HG02938 (cell line): ENCODE data around the gene NOTCH1.

ENCODE experiments used
- ATAC-seq: cut with Tn5 transposase; IDR thresholded peaks from one replicate; pipeline ENCODE4 v1.9.1; 2021; ENCODE audit warnings: mild to moderate bottlenecking, moderate library complexity; ENCODE audit not compliant: unreplicated experiment

Gene NOTCH1

DNA sequence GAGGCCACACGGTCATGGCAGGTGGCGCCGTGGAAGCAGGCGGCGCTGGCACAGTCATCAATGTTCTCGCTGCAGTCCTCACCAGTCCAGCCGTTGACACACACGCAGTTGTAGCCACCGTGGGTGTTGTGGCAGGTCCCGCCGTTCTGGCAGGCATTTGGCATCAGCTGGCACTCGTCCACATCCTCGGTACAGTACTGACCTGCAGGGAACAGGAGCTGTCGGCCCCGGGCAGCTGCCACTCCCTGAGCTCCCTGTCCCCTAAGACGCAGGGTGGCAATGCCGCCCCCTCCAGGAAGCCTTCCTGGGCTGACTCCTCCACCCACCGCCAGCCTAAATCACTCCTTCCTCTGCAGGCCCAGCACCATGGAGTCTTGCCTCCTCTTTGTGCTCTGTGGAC, 27.2 kb downstream of the NOTCH1 start:
- no peak for ATAC-seq

DNA sequence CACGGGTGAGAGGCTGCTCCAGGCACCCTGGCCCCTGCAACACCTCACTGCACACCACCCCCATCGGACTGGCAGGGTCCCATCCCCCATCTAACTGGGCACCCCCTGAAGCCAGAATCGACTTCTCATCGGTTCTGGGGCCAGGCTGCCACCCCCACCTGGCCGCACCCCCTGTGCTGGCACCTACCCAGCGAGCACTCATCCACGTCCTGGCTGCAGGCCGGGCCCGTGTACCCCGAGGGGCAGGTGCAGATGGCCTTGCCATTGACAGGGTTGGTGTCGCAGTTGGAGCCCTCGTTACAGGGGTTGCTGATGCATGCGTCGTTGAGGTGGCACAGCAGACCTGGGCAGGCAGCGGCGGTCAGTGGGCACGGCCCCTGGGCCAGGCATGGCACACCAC, 27.9 kb downstream of the NOTCH1 start:
- no peak for ATAC-seq

DNA sequence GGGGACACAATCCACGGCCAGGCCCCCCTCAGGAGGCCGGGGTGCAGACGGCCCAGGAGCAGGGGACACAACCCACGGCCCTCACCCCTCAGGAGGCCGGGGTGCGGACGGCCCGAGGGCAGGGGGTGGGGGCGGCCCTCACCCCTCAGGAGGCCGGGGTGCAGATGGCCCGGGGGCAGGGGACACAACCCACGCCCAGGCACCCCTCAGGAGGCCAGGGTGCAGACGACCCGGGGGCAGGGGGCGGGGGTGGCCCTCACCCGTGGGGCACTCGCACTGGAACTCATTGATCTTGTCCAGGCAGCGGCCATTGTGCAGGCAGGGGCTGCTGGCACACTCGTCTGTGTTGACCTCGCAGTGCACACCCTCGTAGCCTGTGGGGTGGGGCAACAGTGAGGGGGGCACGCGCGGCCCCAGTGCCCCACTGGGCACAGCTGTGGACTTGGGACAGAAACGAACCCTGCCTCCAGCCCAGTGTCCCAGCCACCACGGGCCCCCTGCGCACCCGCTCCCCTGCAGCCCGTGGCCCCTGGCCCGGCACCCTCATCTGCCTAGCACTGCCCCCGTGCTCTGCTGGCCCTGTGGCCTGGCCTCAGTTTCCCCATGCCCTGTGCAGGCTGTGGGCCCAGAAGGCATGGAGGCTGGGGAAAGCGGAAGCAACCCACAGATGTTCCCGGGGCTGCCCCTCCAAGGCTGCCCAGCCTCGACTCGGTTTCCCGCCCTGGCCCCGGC, 28.7 kb downstream of the NOTCH1 start:
- no peak for ATAC-seq

DNA sequence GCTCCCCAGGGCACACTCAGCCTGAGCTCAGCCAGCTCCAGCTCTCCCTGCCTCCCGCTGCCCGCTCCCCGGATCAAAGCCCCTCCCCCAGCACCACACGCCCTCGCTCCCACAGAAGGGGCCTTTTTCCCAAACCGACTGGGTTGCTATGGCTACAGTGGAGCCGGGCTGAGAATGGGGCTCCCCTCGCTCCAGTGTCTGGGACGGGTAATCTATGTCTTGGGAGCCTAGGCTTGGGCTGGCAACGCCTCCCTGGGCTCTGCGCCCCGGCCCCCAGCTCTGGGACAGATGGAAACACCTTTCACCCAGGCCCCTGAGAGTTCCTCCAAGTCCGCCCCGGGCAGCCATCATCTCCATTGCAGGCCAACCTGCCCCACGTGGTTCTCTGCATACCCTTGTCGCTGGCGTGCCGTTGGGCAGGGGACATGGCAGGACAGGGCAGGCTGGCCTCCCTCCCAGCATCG, 29.6 kb downstream of the NOTCH1 start:
- no peak for ATAC-seq

DNA sequence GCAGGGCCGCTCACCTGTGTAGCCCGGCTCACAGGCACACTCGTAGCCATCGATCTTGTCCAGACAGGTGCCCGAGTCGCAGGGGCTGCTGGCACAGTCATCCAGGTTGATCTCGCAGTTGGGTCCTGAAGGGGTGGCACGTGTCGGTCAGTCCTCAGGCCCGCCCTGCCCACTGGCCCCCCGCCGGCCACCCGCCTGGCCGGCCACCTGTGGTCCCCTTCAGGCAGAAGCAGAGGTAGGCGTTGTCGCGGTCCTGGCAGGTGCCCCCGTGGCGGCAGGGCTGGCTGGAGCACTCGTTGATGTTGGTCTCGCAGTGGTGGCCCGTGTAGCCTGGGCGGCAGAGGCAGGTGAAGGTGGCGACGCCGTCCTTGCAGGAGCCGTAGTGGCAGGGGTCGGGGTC, 30.6 kb downstream of the NOTCH1 start:
- no peak for ATAC-seq

DNA sequence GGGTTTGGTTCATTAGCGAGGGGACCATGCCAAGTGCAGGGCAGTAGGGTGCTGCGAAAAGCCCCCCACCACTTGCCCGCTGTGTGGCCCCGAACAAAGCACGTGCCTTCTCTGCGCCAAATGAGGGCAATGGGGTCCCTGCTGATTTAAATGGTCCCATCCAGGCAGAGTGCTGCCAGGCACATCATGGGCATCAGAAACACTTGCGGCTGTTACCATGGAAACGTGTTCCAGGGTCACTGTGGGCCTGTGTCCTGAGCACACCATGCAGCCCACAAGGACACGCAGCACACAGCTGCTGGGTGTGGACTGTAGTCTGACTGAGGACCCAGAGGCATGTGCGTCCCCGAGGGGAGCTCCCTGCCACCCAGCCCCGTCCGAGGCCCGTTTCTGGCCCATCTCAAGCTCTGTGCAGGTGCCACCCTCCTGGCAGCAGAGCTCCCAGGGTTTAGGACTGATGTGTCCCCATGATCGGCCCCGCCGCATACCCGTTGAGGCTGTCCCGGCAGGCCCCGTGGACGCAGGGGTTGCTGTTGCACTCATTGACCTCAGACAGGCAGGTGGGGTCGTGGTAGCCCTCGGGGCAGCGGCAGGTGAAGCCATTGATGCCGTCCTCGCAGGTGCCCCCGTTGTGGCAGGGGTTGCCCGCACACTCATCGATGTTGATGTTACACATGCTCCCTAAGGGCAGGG, 31.7 kb downstream of the NOTCH1 start:
- ATAC-seq, result no peak

DNA sequence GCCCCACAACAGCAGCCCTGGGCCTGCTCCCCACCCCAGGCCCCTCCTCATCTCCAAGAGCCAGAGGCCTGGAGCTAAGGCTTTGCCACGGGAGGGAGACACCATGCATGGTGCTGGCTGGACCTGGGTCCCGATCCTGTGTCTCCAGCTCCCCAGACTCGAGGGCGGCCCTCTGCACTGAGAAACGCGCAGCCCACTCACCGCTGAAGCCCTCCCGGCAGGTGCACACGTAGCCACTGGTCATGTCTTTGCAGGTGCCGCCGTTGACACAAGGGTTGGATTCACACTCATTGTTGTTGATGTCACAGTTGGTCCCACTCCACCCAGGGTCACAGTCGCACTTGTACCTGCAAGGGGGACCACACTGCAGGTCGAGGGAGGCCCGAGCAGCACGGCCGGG, 32.7 kb downstream of the NOTCH1 start:
- ATAC-seq, result no peak

DNA sequence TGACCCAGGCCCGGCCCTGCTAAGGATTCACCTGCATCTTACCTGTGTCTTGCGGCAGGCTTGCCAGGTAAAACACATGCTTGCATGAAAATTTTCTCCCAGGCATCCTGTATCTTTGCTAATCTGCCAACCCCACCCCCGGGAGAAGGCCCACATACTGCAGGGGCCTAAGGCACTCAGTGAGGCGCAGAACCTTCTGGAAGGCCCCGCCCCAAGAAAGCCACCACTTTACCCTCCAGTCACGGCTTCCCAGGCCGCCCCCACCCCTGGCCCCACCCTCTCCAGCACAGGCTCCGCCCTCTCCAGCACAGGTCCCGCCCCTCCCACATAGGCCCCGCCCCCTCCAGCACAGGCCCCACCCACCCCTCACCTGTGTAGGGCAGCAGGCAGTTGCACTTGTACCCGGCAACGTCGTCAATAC, 33.2 kb downstream of the NOTCH1 start:
- ATAC-seq, result no peak

DNA sequence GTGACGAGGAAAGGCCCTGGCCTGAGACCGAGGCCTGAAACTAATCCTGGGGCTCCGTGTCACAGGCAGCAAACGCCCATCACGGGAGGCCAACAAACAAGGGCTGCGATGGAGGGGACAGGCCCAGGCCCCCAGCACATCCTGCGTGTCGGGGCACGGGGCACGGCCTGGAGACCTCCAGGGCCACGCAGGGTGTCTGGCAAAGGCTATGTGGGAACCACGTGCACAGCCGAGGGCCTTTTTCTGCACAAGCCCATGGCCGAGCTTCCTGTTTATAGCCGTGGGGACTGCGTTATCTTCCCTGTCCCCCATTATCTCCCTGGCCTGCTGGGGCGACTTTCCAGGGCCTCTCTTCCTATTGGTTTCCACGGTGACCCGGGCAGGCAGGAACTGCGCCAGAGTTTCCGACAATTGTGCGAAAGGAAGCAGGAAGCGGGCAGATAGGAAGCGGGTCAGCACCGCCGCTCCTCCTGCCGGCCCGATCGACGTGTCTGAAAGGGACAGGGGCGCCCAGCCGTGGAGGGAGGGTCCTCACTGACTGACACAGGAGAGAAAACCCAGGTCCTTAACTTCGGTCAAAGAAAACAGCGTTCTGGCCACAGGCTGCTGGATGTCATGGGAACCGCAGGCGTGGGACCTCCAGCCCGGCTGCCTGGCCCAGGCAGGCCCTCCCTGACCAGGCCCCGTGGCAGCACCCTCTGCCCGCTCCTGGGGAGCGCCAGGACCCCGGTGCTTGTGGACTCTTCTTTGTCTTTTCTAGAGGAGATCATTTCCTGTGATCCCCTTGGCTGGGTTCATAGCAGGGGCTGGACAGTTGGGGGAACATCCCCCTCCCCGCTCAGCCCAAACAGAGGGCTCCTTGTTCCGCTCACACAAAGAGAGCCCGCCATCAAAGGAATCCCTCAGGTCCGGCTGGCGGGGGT, 33.9 kb downstream of the NOTCH1 start:
- no peak for ATAC-seq

DNA sequence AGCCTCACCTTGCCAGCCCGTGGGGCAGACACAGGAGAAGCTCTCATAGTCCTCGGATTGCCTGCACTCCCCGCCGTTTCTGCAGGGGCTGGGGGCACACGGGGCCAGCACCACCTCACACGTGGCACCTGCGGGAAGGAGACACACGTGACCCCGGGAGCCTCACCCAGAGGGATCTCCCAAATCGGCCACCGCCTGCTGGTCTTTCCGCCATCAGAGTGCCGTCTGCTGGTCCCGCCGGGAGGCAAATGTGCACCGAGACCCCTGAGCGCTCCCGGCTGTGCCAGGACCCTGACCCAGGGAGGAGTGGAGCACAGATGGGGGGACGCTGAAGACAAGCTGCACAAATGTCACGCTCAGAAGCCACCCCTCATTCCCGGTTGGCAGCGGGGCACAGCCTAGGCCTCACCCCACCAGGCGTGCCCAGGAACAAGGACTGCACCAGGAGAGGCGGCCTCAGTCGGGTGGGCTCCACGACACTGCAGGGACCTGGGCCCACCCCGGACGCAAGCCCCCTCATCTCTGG, 34.6 kb downstream of the NOTCH1 start:
- ATAC-seq, result no peak

DNA sequence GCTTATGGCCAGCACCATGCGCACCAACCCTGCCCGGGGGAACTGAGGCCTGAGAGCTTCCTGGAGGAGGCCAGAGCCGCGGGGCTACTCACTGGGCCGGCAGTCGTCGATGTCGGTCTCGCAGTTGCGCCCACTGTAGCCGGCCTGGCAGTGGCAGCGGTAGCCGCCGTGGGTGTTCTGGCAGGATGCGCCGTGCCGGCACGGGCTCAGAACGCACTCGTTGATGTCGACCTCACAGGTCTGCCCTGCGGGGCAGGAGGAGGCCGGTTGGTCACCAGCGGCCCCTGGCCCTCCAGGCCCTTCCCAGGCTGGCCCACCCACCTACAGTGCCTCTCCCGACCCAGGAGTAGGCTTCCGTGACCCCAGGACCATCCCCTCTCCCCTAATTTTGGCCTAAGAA, 35.3 kb downstream of the NOTCH1 start:
- no peak for ATAC-seq

DNA sequence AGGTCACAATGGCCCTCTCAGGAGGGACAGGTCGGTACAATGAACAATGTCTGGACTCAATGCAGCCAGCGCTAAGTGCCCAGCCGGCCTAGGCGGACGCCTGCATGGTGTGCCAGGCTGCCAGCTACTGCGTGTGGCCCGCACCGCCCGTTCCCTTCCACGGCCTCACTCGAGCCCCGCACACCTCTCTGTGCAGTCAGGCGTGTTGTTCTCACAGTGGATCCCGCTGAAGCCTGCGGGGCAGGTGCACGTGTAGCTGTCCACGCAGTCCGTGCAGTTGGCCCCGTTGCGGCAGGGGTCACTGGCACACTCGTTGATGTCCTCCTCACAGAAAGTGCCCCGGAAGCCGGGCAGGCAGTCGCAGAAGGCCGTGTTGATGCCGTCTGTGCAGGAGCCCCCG, 36.3 kb downstream of the NOTCH1 start:
- no peak for ATAC-seq

DNA sequence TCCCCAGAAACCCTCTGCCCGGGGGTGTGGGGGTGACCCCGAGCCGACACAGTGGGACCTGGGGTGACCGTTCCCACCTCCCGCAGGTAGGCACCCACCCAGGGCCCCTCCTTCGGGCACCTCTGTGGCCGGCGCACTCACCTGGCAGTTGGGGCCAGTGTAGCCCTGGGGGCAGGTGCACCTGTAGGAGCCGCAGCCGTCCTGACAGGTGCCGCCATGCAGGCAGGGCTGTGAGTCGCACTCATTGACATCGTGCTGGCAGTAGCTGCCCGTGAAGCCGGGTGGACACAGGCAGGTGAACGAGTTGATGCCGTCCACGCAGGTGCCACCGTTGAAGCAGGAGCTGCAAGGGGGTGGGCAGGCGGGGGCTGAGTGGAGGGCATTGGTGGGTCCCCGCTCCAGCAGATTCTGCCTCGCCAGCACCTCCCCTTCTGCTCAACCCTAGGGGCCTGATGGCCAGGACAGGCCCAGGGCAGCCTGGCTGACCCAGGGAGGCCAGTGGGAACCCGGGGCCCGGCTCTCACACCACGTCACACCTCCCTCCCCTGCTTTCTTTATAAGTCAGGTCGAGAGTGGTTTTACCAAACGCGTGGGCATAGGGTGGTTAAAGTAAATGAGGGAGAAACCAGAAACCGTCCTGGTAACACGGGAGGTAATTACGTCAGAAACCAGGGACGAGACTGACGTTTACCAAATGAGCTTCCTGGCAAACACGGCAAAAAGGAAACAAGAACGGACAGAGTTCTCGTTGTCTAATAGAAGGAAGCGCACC, 36.9 kb downstream of the NOTCH1 start:
- no peak for ATAC-seq

DNA sequence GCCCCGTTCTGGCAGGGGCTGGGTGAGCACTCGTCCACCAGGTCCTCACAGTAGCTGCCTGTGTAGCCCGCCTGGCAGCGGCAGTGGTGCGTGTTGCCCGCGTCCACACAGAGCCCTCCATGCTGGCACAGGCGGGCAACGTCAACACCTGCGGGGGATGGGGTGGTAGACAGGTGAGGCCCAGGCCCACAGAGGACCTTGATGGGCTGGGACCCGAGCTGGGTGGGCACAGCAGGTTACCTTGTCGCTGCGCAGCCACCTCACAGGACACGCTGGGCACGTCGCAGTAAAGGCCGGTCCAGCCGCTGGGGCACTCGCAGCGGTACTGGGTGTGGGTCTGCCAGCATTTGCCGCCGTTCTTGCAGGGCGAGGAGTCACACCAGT, 37.9 kb downstream of the NOTCH1 start:
- no peak for ATAC-seq

DNA sequence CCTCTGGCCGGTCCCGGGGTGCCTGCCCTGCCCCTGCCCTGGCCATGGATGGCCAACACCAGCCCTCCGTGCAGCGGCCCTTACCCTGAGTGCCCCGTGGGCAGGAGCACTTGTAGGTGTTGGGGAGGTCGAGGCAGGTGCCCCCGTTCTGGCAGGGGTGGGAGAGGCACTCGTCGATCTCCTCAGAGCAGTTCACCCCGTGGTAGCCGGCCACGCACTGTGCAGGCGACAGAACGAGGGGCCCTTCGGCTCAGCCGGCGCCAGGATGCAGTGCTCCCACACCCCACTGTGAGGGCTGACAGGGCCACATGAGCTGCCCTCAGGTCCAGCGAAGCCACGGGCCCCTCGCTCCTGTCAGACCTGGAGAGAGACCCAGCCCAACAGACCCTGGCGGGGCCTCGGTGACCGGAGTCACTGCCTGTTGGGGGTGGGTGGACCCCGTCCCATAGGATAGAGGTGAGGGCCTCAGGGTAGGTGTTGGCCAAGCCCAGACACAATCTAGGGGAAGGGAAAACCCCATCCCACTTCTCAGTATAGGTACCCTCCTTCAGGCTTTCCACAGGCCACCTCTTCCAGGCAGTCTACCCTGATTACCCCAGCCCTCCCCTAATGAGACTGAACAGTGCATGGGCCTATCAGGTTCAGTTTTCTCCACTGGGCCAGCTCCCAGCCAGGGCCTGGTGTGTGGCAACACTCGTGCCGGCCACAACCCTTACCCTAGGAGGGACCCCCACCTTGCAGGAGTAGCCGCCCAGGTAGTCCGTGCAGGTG, 38.4 kb downstream of the NOTCH1 start:
- ATAC-seq, result no peak

DNA sequence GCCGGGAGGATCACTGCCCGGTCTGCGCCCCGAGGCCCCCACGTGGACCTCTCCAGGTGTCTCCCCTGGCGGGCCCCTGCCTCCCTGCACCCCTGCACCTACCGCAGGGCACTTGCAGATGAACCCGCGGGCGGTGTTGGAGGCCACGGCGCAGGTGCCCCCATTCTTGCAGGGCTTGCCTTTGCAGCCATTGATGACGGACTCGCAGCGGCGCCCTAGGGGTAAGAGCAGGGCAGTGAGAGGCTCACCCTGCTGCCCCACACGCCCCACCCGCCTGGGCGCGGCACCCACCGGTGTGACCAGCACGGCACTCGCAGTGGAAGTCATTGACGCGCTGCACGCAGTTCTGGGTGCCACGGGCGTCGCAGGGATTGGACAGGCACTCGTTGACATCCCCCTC, 39.4 kb downstream of the NOTCH1 start:
- no peak for ATAC-seq

DNA sequence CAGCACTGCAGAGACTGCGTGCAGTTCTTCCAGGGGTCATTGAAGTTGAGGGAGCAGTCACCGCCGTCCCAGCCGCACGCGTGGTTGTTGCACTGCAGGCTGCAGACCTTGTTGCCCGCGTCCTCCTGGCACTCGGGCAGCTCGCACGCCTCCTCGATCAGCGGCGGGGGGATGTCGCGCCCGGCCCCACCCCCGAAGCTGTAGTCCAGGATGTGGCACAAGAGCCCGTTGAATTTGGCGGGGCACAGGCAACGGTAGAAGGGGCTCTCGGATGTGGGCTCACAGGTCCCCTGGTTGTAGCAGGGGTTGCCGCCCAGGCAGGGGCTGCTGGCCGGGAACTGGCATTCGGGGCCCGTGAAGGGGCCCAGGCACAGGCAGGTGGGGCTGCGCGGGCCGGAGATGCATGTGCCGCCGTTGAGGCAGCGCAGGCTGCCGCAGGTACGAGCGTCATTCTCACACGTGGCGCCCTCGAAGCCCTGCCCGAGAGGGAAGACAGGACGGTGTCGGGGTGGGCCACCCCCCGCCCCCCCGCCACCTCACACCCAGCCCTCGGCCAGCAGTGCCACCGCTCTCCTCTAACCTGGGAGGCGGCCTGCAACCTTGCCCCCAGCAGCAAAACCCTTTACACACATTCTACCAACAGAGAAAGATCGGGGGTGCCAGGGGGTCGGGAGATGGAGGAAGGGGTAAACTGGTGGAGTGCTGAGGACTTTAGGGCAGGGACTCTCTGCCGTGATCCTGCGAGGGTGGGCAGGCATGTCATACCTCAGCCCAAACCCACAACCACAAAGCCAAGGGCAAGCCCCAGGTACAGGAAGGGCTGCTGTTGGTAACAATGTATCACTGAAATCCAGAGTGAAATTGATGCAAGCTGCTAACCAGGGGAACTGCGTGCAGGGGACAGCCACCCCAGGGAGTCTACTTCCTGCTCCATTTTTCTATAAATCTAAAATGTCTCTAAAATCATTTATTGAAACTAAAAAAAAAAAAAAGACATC, 40.1 kb downstream of the NOTCH1 start:
- ATAC-seq, result no peak

DNA sequence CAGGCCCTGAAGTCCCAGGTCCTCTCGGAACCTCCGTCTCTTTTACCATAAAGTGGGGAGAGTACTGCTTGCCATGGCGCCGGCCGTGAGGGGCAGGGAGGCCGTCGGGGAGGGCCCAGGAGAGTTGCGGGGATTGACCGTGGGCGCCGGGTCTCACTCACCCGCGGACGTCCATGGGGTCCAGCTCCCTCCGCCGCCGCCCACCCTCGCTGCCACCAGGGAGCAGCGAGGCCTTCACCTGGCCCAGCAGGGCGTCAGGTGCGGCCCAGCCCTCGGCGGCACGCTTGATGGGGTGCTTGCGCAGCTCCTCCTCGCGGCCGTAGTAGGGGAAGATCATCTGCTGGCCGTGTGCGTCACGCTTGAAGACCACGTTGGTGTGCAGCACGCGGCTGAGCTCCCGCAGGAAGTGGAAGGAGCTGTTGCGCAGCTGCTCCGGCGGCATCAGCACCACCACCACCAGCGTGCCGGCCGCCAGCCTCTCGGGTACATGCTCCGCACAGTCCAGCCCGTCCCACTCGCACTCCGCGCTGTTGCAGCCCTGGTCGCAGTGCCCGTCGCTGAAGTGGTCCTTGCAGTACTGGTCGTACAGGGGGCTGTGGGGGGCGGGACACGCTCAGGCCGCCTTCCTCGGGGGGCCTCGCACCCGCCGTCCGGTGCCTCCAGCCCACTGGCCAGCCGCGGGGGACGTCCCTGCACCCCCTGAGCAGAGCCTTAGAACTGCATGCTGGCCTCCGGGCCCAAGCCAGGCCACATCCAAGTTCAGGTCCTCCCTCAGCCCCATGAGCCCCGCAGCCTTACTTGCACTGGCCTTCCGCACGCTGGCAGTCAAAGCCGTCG, 41.1 kb downstream of the NOTCH1 start:
- ATAC-seq, result no peak
